ENCODE measurements around the gene FRMD4B.

The FRMD4B gene

GRCh38 chr3:69419276-69419675 lies 33.4 kb upstream of the FRMD4B start:
- H3K27me3 ChIP-seq (ENCODE audit: control insufficient read depth, insufficient read depth, low read length): no peaks in the 10 kb centered on the region
- no peaks in the 10 kb centered on the region for H3K4me1 ChIP-seq (ENCODE audit: control insufficient read depth, low read depth, low read length)
- no peak overlapping the region for H3K9ac ChIP-seq (ENCODE audit: low read length)
- H3K4me3 ChIP-seq (ENCODE audit: low read length): no peak overlapping the region
- H3K36me3 ChIP-seq (ENCODE audit: control insufficient read depth, low read depth, low read length): no peaks in the 10 kb centered on the region
- no peak overlapping the region for H3K27ac ChIP-seq (ENCODE audit: low read length)
- no peaks in the 10 kb centered on the region for H3K9me3 ChIP-seq (ENCODE audit: control insufficient read depth, low read depth, low read length)

GRCh38 chr3:69417541-69418078 lies 31.7 kb upstream of the FRMD4B start:
- Histone ChIP-seq H3K27me3 (ENCODE audit: control insufficient read depth, insufficient read depth, low read length) (no peaks in the 10 kb centered on the region), H3K9me3 (ENCODE audit: control insufficient read depth, low read depth, low read length) (no peaks in the 10 kb centered on the region), H3K4me1 (ENCODE audit: control insufficient read depth, low read depth, low read length) (no peaks in the 10 kb centered on the region), H3K36me3 (ENCODE audit: control insufficient read depth, low read depth, low read length) (no peaks in the 10 kb centered on the region), H3K9ac (ENCODE audit: low read length) (no peak overlapping the region), H3K27ac (ENCODE audit: low read length) (no peak overlapping the region), H3K4me3 (ENCODE audit: low read length) (no peak overlapping the region)

GRCh38 chr3:69413551-69414207 lies 27.8 kb upstream of the FRMD4B start:
- H3K4me3 ChIP-seq (ENCODE audit: low read length): no peak overlapping the region
- no peak overlapping the region for H3K27ac ChIP-seq (ENCODE audit: low read length)
- no peaks in the 10 kb centered on the region for H3K4me1 ChIP-seq (ENCODE audit: control insufficient read depth, low read depth, low read length)
- no peaks in the 10 kb centered on the region for H3K36me3 ChIP-seq (ENCODE audit: control insufficient read depth, low read depth, low read length)
- no peaks in the 10 kb centered on the region for H3K27me3 ChIP-seq (ENCODE audit: control insufficient read depth, insufficient read depth, low read length)
- no peak overlapping the region for H3K9ac ChIP-seq (ENCODE audit: low read length)
- no peaks in the 10 kb centered on the region for H3K9me3 ChIP-seq (ENCODE audit: control insufficient read depth, low read depth, low read length)

GRCh38 chr3:69411346-69411745 lies 25.5 kb upstream of the FRMD4B start:
- H3K4me3 ChIP-seq (ENCODE audit: low read length): no peak overlapping the region
- no peaks in the 10 kb centered on the region for H3K27me3 ChIP-seq (ENCODE audit: control insufficient read depth, insufficient read depth, low read length)
- H3K36me3 ChIP-seq (ENCODE audit: control insufficient read depth, low read depth, low read length): no peaks in the 10 kb centered on the region
- no peak overlapping the region for H3K27ac ChIP-seq (ENCODE audit: low read length)
- no peak overlapping the region for H3K9ac ChIP-seq (ENCODE audit: low read length)
- no peaks in the 10 kb centered on the region for H3K9me3 ChIP-seq (ENCODE audit: control insufficient read depth, low read depth, low read length)
- no peaks in the 10 kb centered on the region for H3K4me1 ChIP-seq (ENCODE audit: control insufficient read depth, low read depth, low read length)

- no peak overlapping the region for H3K27ac ChIP-seq (ENCODE audit: low read length)
- no peak overlapping the region for H3K9ac ChIP-seq (ENCODE audit: low read length)
- no peaks in the 10 kb centered on the region for H3K27me3 ChIP-seq (ENCODE audit: control insufficient read depth, insufficient read depth, low read length)
- H3K36me3 ChIP-seq (ENCODE audit: control insufficient read depth, low read depth, low read length): no peaks in the 10 kb centered on the region
- no peak overlapping the region for H3K4me3 ChIP-seq (ENCODE audit: low read length)
- H3K9me3 ChIP-seq (ENCODE audit: control insufficient read depth, low read depth, low read length): no peaks in the 10 kb centered on the region
- H3K4me1 ChIP-seq (ENCODE audit: control insufficient read depth, low read depth, low read length): no peaks in the 10 kb centered on the region
Measured at GRCh38 chr3:69410301-69410700, 24.4 kb upstream of the FRMD4B start.

- Histone ChIP-seq H3K36me3 (ENCODE audit: control insufficient read depth, low read depth, low read length) (no peaks in the 10 kb centered on the region), H3K27me3 (ENCODE audit: control insufficient read depth, insufficient read depth, low read length) (no peaks in the 10 kb centered on the region), H3K27ac (ENCODE audit: low read length) (no peak overlapping the region), H3K9ac (ENCODE audit: low read length) (no peak overlapping the region), H3K4me1 (ENCODE audit: control insufficient read depth, low read depth, low read length) (no peaks in the 10 kb centered on the region), H3K9me3 (ENCODE audit: control insufficient read depth, low read depth, low read length) (peaks cover 1% of the 10 kb centered on the region), H3K4me3 (ENCODE audit: low read length) (no peak overlapping the region)
Measured at GRCh38 chr3:69409831-69410230, 23.9 kb upstream of the FRMD4B start.

- no peak overlapping the region for H3K9ac ChIP-seq (ENCODE audit: low read length)
- no peaks in the 10 kb centered on the region for H3K4me1 ChIP-seq (ENCODE audit: control insufficient read depth, low read depth, low read length)
Measured at GRCh38 chr3:69409011-69409410, 23.1 kb upstream of the FRMD4B start.

GRCh38 chr3:69408542-69408941 lies 22.7 kb upstream of the FRMD4B start:
- Histone ChIP-seq H3K27me3 (ENCODE audit: control insufficient read depth, insufficient read depth, low read length) (no peaks in the 10 kb centered on the region), H3K9me3 (ENCODE audit: control insufficient read depth, low read depth, low read length) (peaks cover 4% of the 10 kb centered on the region), H3K9ac (ENCODE audit: low read length) (no peak overlapping the region), H3K27ac (ENCODE audit: low read length) (no peak overlapping the region), H3K4me3 (ENCODE audit: low read length) (no peak overlapping the region), H3K36me3 (ENCODE audit: control insufficient read depth, low read depth, low read length) (no peaks in the 10 kb centered on the region), H3K4me1 (ENCODE audit: control insufficient read depth, low read depth, low read length) (no peaks in the 10 kb centered on the region)

More at GRCh38 chr3:69409011-69409410, 23.1 kb upstream of the FRMD4B start:
- peaks cover 4% of the 10 kb centered on the region for H3K9me3 ChIP-seq (ENCODE audit: control insufficient read depth, low read depth, low read length)
- H3K27ac ChIP-seq (ENCODE audit: low read length): no peak overlapping the region
- H3K27me3 ChIP-seq (ENCODE audit: control insufficient read depth, insufficient read depth, low read length): no peaks in the 10 kb centered on the region
- H3K4me3 ChIP-seq (ENCODE audit: low read length): no peak overlapping the region
- no peaks in the 10 kb centered on the region for H3K36me3 ChIP-seq (ENCODE audit: control insufficient read depth, low read depth, low read length)

GRCh38 chr3:69407908-69408307 lies 22.0 kb upstream of the FRMD4B start:
- no peaks in the 10 kb centered on the region for H3K27me3 ChIP-seq (ENCODE audit: control insufficient read depth, insufficient read depth, low read length)
- H3K4me3 ChIP-seq (ENCODE audit: low read length): no peak overlapping the region
- H3K36me3 ChIP-seq (ENCODE audit: control insufficient read depth, low read depth, low read length): no peaks in the 10 kb centered on the region
- H3K9ac ChIP-seq (ENCODE audit: low read length): no peak overlapping the region
- H3K27ac ChIP-seq (ENCODE audit: low read length): no peak overlapping the region
- no peaks in the 10 kb centered on the region for H3K4me1 ChIP-seq (ENCODE audit: control insufficient read depth, low read depth, low read length)
- H3K9me3 ChIP-seq (ENCODE audit: control insufficient read depth, low read depth, low read length): peaks cover 4% of the 10 kb centered on the region

- H3K9me3 ChIP-seq (ENCODE audit: control insufficient read depth, low read depth, low read length): peaks cover 4% of the 10 kb centered on the region
- no peaks in the 10 kb centered on the region for H3K36me3 ChIP-seq (ENCODE audit: control insufficient read depth, low read depth, low read length)
- H3K27me3 ChIP-seq (ENCODE audit: control insufficient read depth, insufficient read depth, low read length): no peaks in the 10 kb centered on the region
- H3K4me1 ChIP-seq (ENCODE audit: control insufficient read depth, low read depth, low read length): no peaks in the 10 kb centered on the region
- no peak overlapping the region for H3K4me3 ChIP-seq (ENCODE audit: low read length)
- H3K27ac ChIP-seq (ENCODE audit: low read length): no peak overlapping the region
- H3K9ac ChIP-seq (ENCODE audit: low read length): no peak overlapping the region
Measured at GRCh38 chr3:69406163-69406562, 20.3 kb upstream of the FRMD4B start.

- Histone ChIP-seq H3K9ac (ENCODE audit: low read length) (no peak overlapping the region), H3K27me3 (ENCODE audit: control insufficient read depth, insufficient read depth, low read length) (no peaks in the 10 kb centered on the region), H3K27ac (ENCODE audit: low read length) (no peak overlapping the region), H3K4me1 (ENCODE audit: control insufficient read depth, low read depth, low read length) (no peaks in the 10 kb centered on the region), H3K36me3 (ENCODE audit: control insufficient read depth, low read depth, low read length) (no peaks in the 10 kb centered on the region), H3K9me3 (ENCODE audit: control insufficient read depth, low read depth, low read length) (peaks cover 4% of the 10 kb centered on the region), H3K4me3 (ENCODE audit: low read length) (no peak overlapping the region)
Measured at GRCh38 chr3:69405067-69405466, 19.2 kb upstream of the FRMD4B start.

GRCh38 chr3:69403454-69403853 lies 17.6 kb upstream of the FRMD4B start:
- H3K9ac ChIP-seq (ENCODE audit: low read length): no peak overlapping the region
- H3K4me1 ChIP-seq (ENCODE audit: control insufficient read depth, low read depth, low read length): no peaks in the 10 kb centered on the region
- no peaks in the 10 kb centered on the region for H3K36me3 ChIP-seq (ENCODE audit: control insufficient read depth, low read depth, low read length)
- H3K9me3 ChIP-seq (ENCODE audit: control insufficient read depth, low read depth, low read length): peaks cover 4% of the 10 kb centered on the region
- H3K27me3 ChIP-seq (ENCODE audit: control insufficient read depth, insufficient read depth, low read length): no peaks in the 10 kb centered on the region
- H3K4me3 ChIP-seq (ENCODE audit: low read length): no peak overlapping the region
- no peak overlapping the region for H3K27ac ChIP-seq (ENCODE audit: low read length)

All from iPS-18a (cell line).